NCI-H2081 (cell line): ENCODE data around the gene MIOS.
"Not testable (repeated sequence)": the region's sequence is repeated elsewhere in the genome, so short reads cannot be mapped to it uniquely, and the experiment has no call there.

Experiments
- DNase-seq, 2 experiments: peaks; one replicate each; lab custom pipeline; 2025; lab: John Stamatoyannopoulos, UW

MIOS gene

DNA sequence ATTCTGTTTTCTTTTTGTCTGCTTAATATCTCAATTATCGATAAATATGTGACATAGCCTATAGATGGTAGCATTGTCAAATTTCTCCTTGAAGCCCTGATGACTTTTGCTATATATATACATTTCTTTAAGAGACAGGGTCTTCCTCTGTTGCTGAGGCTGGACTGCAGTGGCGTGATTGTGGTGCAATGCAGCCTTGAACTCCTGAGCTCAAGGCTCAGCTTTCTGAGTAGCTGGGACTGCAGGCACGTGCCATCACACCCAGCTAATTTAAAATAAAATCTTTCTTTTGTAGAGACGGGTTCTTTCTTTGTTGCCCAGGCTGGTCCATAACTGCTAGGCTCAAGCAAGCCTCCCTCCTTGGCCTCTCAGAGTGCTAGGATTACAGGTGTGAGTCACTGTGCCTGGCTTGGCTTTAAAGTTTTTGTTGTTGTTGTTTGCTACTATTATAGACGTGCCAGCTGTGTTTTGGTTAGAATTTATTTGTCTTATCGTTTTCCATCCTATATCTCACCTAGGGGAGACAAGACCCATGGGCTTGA lies 80.9 kb downstream of the MIOS start:
- no peak for DNase-seq

- no peak for DNase-seq
These were observed 84.1 kb downstream of the MIOS start for GRCh38 chr7:7650682-7651206.

GRCh38 chr7:7651479-7651878 lies 84.8 kb downstream of the MIOS start:
- DNase-seq, result no peak

DNA sequence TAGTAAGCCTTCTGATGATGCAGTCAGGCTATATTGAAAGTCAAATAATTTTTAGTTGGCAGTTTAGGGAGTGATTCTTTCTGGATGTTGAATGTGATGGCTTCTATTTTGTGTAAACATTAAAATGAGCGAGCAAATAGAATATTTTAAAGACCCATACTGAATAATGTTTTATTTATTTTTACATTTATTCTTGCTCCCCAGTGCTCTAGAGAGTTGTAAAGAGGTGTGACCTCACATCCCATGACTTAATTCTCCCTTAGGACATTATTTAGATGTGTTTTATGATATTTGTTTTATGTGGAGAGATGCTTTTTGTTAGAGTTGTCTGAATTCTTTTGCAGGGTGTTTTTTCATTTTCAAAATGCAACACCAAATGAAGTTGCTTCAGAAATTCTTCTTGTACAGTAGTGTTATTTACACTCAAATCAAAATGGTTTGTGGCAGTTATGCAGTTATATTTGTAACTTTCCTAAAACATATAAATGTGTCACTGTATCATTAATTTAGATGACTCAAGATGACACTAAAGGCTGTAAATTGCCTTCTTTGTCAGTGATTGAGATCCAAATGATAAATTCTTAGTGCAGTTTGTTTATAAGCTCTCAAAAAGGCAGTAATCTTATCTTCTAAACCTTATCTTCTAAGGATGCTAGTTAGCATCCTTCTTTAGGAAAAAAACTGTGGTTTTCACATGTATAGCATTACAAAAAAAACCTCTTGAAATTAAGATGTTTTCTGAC lies 86.3 kb downstream of the MIOS start:
- no peak for DNase-seq

GRCh38 chr7:7653593-7654187 lies 87.0 kb downstream of the MIOS start:
- peak in 1 of 2 experiments; percentile 34 for DNase-seq

DNA sequence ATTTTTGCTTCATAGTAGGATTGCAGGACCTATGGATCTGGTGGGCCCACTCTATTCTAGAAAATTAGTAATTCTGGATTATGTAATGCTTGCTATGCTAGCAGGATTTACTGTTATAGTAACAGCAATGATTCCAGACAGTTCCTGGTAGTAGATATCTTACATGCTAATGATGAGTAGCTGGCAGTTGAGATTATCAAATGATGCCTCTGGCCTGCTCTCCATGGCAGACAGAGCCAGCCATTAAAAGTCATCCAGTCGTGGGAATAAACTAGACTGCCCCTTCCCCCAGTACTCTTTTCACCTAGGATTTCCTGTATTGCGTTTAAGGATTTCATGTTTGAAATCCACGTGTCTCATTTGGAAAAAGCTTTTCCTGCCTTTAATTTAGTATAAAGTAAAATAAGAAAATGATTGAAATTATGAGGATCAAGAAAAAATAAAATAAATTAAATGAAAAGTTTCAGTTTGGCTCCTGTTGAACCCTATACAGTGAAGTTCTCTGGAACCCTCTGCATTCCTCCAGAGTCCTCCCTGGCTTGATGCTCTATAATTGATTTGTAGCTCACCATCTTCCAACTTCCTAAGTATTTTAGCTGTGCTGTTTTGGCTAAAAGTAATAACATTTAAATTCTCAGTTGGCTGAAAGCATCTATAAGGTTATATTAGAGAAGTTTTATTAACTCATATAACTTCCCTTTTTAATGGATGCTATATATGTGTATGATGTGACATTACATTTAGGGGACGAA lies 88.5 kb downstream of the MIOS start:
- no peak for DNase-seq

DNA sequence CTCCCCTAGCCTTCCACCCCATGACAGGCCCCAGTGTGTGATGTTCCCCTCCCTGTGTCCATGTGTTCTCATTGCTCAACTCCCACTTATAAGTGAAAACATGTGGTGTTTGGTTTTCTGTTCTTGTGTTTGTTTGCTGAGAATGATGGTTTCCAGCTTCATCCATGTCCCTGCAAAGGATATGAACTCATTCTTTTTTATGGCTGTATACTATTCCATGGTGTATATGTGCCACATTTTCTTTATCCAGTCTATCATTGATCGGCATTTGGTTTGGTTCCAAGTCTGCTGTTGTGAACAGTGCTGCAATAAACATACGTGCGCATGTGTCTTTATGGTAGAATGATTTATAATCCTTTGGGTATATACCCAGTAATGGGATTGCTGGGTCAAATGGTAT lies 89.8 kb downstream of the MIOS start:
- DNase-seq, result not testable (repeated sequence)
